ENCODE measurements around the gene DCAF8. TPM values are rescaled to one million over a fixed set of nuclear protein-coding genes. Genes with fewer than 3 reads are reported as not detected.

Gene DCAF8
- total RNA-seq, 1 donor from 2014 or later = 113 TPM

- DNase-seq = no peak
These were observed 37.0 kb downstream of the DCAF8 start for GRCh38 chr1:160225345-160225744.

DNA sequence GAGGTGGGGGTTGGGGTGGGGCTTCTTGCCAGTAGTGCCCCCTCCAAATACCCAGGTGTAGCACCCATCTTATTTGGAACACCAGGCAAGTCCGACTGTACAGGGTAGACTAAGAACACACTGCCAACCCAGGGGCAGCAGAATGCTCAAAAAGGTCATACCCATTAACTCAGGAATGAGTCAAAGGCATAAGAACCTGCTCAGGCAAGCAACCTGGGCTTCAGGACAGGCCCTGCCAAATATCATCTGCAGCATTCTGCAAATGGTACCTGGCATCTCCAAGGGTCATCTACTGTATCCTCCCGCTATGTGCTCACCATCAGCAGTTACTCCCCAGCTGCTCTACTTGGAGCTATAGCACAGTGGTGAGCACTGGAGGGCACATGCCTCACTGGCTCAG lies 37.7 kb downstream of the DCAF8 start:
- no peak for DNase-seq

DNA sequence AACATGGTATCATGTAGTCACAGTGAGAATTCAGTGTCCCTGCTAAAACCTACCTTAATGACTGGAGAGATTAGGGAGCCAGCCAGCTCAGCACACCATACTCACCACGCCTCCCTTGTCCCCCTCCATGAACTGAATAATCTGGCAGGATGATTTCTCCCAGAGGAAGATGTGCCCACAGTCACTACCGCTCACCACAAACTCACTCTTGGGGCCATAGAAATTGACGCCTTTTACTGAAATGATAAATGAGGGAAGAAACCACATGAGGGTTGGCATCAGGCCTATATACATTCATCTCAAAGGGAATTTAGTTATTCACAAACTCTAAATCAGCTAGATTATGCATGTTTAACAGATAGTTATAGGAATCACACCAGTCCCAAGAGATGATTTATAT lies 39.8 kb downstream of the DCAF8 start:
- DNase-seq = no peak

DNA sequence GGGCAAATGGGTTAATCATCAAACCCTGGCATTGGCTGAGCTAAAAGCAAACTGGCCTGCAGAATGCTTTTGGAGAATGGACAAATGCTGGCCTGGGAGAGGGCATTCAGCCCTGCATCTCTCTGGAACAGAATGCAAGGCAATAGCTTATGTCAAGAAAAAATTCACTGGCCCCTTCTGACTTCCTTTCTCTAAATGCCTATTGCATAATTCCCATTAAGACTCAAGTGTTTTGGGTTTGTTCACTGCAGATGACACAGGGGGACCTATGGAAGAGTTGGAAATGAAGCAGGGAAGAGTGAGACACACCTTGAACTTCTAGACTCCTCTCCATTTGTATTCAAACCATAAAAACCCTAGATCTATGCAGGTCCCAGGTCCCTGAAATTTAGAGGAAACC lies 41.3 kb downstream of the DCAF8 start:
- DNase-seq = no peak

GRCh38 chr1:160220301-160220700 lies 42.0 kb downstream of the DCAF8 start:
- no peak for DNase-seq

DNA sequence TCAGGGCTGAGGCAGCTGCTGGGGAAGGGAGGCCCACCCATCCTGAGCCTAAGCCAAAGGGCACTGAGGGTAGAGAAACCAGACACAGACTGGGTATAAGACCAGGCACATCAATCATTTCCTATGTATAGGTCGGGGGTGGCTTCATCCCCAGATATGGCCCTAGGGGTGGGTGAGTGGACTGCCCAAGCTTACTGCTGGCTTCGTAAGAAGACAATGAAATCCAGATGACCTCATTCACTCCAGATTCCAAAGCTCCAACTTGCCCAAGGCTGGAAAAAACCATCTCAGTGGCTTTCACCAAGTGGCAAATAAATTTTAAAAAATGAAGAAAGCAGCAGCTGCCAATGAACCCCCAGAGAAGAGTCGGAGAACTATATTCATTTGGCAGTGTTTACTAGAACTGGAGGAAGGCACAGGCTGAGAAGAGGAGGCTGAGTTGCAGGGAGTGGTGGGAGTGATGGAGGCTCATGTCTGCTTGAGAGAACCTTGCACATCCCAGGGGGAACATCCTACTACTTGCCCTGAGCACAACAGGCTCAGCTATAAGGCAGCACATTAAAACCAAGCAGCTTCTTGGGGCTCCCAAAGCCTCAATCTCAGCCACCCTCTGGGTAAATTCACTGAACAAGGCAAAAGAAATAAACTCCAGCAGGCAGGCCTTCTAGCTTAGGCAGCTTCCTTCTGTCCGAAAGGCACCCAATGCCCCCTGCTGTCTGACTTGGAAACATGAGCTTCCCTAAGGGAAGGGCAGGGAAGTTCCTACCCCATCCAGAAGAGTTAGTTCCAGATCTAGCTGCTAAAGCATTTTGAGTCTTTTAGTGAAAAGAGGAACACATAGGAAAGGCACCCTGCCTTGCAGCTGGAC lies 43.1 kb downstream of the DCAF8 start:
- peak; percentile 76 for DNase-seq

DNA sequence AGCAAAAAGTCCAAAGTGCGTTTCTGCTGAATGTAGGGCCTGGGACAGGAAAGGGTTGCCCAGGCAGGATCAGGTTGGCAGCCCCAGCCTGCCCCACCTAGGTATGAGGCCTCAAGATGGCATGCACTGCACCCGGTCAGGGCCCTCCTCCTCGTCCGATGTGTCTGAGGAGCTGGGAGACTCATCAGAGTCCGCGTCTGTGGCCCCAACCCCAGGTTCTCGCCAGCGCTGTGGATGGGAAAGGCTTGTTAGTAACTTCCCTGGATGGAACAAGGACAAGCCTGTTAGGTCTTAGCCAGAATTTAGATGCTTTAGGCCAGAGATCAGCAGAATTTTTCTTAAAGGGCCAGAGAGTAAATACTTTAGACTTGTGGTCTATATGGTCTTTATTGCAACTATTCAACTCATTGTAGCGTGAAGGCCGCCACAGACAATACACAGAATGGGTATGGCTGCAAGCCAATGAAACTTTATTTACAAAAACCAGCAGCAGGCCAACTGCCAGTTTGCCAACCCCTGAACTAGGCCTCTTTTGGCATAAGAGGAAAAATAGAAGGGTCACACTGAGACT lies 44.8 kb downstream of the DCAF8 start:
- DNase-seq = peak; percentile 60

DNA sequence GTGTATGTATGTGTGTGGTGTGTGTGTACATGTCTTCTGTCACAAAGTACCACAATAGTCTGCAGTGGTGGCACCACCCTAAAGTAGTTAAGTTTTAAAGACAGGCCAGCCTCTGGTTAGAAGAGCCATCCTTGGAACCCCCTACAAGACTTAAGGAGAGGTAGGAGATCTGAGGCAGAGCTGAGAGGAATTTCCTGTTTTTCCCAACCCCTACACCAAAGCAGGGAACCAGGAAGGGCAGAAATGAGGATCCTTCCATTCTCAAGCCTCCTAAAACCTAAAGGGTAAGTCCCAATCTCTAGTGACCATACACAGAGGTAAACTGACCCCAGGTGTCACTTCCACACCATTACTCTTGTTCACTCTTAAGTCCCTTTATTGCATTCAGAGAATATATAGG lies 46.0 kb downstream of the DCAF8 start:
- no peak for DNase-seq

DNA sequence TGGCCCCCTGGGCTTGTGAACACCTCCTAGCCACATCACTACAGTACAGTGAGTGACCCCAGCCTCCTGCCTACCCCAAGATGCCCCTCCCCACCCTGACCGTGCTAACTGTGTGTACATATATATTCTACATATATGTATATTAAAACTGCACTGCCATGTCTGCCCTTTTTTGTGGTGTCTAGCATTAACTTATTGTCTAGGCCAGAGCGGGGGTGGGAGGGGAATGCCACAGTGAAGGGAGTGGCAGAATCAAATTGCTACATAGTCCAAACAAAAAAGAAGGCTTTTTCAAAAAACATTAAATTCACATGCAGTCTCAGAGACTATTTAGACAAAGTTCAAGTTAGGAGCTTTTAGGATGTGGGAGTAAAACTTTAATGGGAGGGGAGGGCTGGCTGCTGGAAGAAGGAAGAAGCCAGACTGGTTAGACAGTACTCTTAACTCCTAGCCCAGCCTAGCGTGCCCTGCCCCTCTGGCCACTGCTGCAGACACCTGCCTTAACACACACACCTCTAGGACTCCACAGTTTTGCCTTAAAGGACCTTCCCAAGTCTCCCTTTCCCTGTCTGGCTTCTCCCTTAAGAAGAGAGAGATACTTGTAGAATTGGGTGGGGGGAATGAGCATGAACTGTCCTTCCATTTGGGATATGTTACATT lies 47.7 kb downstream of the DCAF8 start:
- no peak for DNase-seq

DNA sequence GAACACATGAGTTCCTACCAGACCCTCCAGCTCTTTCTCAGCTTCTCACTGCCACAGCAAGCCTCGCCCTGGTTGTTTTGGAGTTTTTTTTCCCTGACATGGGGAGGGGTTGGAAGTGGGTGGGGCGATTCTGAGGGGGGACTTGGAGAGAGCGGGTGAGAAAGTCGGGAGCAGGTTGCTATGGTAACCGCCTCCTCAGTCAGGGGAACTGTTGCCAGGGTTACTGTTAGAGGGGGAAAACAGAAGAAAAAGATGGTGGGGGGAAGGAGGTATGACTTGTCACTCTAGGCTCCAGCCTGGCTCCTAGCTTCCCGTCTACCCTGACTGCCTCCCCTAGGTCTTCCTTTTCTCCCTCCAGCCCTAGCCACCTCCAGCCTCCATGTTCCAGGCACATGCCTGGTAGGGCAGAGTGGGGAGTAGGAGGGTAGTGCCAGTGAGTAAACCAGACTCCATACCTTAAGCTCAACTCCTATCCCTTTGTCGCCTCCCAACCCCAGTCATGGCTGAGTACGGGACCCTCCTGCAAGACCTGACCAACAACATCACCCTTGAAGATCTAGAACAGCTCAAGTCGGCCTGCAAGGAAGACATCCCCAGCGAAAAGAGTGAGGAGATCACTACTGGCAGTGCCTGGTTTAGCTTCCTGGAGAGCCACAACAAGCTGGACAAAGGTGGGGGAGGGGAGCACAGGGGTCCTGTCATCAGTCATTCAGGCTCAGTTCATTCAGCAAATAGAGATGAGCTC lies 51.1 kb downstream of the DCAF8 start:
- no peak for DNase-seq

GRCh38 chr1:160210561-160210960 lies 51.8 kb downstream of the DCAF8 start:
- no peak for DNase-seq

GRCh38 chr1:160209321-160210046 lies 52.9 kb downstream of the DCAF8 start:
- DNase-seq = no peak

- DNase-seq = no peak
These were observed 53.6 kb downstream of the DCAF8 start for GRCh38 chr1:160208557-160209320.

GRCh38 chr1:160207771-160208556 lies 54.4 kb downstream of the DCAF8 start:
- peak; percentile 91 for DNase-seq

DNA sequence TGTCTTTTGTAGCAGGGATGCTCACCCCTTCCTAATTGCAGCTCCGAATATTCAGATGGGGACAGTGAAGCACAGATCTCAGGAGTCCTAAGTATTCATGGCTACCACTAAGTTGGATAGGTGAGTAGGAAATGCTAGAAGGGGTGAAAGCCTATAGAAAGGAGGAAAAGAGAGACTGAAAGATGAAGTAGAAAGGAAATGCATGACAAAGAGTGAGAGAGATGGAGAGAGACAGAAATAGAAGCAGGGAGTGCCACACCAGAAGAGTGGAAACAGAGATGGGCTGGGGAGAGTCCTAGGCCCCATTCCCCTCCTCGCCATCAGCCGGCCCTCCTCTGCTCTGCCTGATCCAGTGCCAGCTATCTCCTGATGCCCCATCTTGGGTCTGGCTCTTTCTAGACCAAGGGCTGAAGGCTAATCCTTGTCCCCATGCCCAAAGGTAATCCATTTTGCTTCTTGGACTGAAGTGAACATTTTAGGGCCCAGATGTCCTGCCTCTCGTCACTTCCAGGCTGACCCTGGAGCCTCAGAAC lies 55.2 kb downstream of the DCAF8 start:
- no peak for DNase-seq

DNA sequence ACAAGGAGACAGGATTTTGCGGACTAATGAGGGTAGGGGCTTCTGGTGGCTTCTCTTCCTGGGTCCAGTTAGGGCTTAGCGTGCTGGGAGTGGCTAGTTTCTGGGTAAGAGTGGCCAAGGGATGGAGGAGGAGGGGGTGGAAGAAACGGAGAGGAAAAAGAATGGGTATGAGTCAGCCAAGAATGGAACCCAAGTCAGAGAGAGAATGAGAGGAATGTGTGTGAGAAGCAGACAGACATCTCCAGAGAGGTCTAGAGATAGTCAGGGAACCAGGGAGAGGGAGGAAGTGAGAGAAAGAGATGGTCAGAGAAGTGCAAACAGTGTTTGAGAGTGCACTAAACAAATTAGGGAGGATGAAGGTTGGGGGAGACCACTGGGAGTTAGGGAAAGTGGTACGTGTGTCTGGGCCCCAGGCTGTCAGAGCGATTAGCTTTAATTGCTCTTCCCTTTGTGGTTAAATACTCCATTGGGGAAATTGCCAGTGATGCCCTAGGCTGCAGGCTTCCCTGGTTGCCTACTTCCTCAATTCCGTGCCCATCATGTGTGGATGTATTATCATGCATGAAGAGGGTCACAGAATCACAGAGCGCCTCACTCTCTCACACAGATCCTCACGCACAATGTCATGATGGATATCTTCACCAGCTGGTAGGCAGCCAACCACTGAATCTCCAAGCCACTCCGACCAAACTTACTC lies 55.8 kb downstream of the DCAF8 start:
- no peak for DNase-seq

DNA sequence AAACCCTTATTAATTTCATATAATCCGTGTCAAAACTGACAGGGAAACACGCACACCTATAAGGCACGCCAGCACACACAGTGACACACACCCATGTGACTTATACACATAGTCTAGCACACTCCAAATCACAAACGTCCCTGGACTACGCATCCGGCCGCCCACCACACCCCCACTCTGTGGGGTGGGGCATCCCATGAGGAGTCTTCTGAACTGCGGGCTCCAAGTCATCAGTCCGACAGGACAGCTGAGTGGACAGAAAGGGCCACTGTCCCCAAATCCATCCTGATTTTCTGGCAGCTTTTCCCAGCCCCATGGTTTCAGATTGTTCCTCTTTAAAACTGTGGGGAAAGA lies 56.3 kb downstream of the DCAF8 start:
- DNase-seq = peak; percentile 60

DNA sequence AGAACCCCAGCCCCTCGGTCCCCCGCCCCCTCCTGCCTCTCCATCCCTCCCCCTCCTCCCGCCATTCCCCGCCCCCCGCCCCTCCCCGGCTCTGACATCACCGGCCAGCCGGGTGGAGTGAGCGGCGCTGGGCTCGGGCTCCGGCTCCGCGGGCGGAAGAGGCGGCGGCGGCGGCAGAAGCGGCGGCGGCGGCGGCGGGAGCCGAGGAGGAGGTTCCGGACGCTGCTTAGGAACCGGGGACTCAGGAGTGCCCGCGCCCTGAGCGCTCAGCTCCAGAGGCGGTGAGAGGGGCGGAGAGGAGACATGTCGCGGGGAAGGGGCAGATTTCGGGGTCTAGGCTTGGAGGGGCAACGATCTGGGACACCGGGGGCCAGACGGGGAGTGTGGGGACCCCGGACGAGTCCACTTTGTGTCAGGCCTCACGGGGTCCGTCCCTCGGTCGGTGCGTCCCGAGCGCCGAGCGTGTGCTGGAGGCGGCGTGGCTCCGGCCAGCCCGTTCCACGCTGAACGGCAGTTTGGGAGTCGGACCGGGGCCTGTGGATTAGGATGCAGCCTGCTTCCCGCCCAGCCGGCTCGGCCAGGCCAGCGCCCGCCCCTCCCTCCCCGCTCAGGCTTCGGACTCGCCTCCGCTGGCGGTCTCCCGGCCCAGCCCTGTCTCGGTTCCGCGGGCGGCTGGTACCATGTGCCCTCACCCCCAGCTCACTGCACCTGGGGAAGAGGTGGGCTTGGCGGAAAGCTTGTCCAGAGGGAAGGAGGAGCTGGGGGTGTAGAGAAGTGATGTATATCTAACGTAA lies 56.9 kb downstream of the DCAF8 start, which contains the start of gene PEA15:
Gene PEA15, plus strand, starts transcription at position 143 of the 794 bp plus-strand sequence. CDS start 6,161 bp downstream, outside the sequence.
- peak; percentile 90 for DNase-seq
